ENCODE data around the gene STRADA. TPM values are rescaled to one million over a fixed set of nuclear protein-coding genes. Genes with fewer than 3 reads are reported as not detected.
A peak's percentile ranks its signal among the peaks of the same experiment; 100 is the strongest.

The STRADA gene
- total and polyA plus RNA-seq, 2 donors (not counting 1 experiment from before 2014, with no cell fraction given), result 22.8 TPM

- H3K4me2 ChIP-seq (ENCODE audit: extremely low read depth, insufficient read depth, low read length), result no peak overlapping the region
Measured at GRCh38 chr17:63675231-63675606, 66.4 kb downstream of the STRADA start.

GRCh38 chr17:63672856-63673255 lies 68.7 kb downstream of the STRADA start:
- H3K79me2 ChIP-seq (ENCODE audit: control insufficient read depth, insufficient read depth, low read length), result no peaks in the 10 kb centered on the region
- TF ChIP-seq EZH2 (IDR thresholded peaks at IDR 0.05; ENCODE audit: low read length, missing control alignments) (no peak), CTCF (conservative IDR thresholded peaks at IDR 0.05 in 1 of 2, IDR thresholded peaks at IDR 0.05 in 1 of 2; ENCODE audit: low read depth in 1 of 2, low read length in 2 of 2) (no peak)
- no peak overlapping the region for H3K9ac ChIP-seq (ENCODE audit: insufficient read depth, low read length)
- no peak overlapping the region for H3K27ac ChIP-seq (ENCODE audit: insufficient read depth, low read length)
- no peaks in the 10 kb centered on the region for H3K36me3 ChIP-seq (ENCODE audit: control insufficient read depth, insufficient read depth, low read length)
- H3K27me3 ChIP-seq (ENCODE audit: control insufficient read depth, insufficient read depth, low read length), result no peaks in the 10 kb centered on the region
- no peaks in the 10 kb centered on the region for H3K9me3 ChIP-seq (ENCODE audit: control insufficient read depth, insufficient read depth, low read depth, low read length)
- H3K4me1 ChIP-seq (ENCODE audit: control insufficient read depth, extremely low read depth, insufficient read depth, low read length), result peaks cover 9% of the 10 kb centered on the region
- no peak overlapping the region for H3K4me2 ChIP-seq (ENCODE audit: extremely low read depth, insufficient read depth, low read length)
- H3K4me3 ChIP-seq (replicated peaks in 1 of 4; ENCODE audit: control extremely low read depth in 1 of 4, insufficient read depth in 1 of 4, low read depth in 3 of 4, low read length in 4 of 4), result no peak overlapping the region
- no peaks in the 10 kb centered on the region for H4K20me1 ChIP-seq (ENCODE audit: control insufficient read depth, extremely low read depth, insufficient read depth, low read length)
- DNase-seq (ENCODE audit: low read depth in 2 of 2), result no peak
- H2AFZ ChIP-seq (ENCODE audit: low read length), result no peak overlapping the region

More at GRCh38 chr17:63675231-63675606, 66.4 kb downstream of the STRADA start:
- Histone ChIP-seq H3K4me3 (replicated peaks in 1 of 4; ENCODE audit: control extremely low read depth in 1 of 4, insufficient read depth in 1 of 4, low read depth in 3 of 4, low read length in 4 of 4) (no peak overlapping the region), H3K36me3 (ENCODE audit: control insufficient read depth, insufficient read depth, low read length) (no peaks in the 10 kb centered on the region), H3K27ac (ENCODE audit: insufficient read depth, low read length) (no peak overlapping the region), H3K4me1 (ENCODE audit: control insufficient read depth, extremely low read depth, insufficient read depth, low read length) (peaks cover 9% of the 10 kb centered on the region), H3K27me3 (ENCODE audit: control insufficient read depth, insufficient read depth, low read length) (no peaks in the 10 kb centered on the region), H3K79me2 (ENCODE audit: control insufficient read depth, insufficient read depth, low read length) (no peaks in the 10 kb centered on the region), H2AFZ (ENCODE audit: low read length) (no peak overlapping the region), H3K9me3 (ENCODE audit: control insufficient read depth, insufficient read depth, low read depth, low read length) (no peaks in the 10 kb centered on the region), H4K20me1 (ENCODE audit: control insufficient read depth, extremely low read depth, insufficient read depth, low read length) (no peaks in the 10 kb centered on the region), H3K9ac (ENCODE audit: insufficient read depth, low read length) (no peak overlapping the region)
- TF ChIP-seq CTCF (conservative IDR thresholded peaks at IDR 0.05 in 1 of 2, IDR thresholded peaks at IDR 0.05 in 1 of 2; ENCODE audit: low read depth in 1 of 2, low read length in 2 of 2), result no peak
- TF ChIP-seq EZH2 (IDR thresholded peaks at IDR 0.05; ENCODE audit: low read length, missing control alignments), result no peak
- DNase-seq (ENCODE audit: low read depth in 2 of 2), result peak in 1 of 2 donors; percentile 7

- TF ChIP-seq EZH2 (IDR thresholded peaks at IDR 0.05; ENCODE audit: low read length, missing control alignments) (no peak), CTCF (conservative IDR thresholded peaks at IDR 0.05 in 1 of 2, IDR thresholded peaks at IDR 0.05 in 1 of 2; ENCODE audit: low read depth in 1 of 2, low read length in 2 of 2) (no peak)
Measured at GRCh38 chr17:63665527-63666214, 75.9 kb downstream of the STRADA start.

More at GRCh38 chr17:63665527-63666214, 75.9 kb downstream of the STRADA start:
- Histone ChIP-seq H3K27ac (ENCODE audit: insufficient read depth, low read length) (no peak overlapping the region), H4K20me1 (ENCODE audit: control insufficient read depth, extremely low read depth, insufficient read depth, low read length) (no peaks in the 10 kb centered on the region), H3K4me2 (ENCODE audit: extremely low read depth, insufficient read depth, low read length) (no peak overlapping the region), H3K79me2 (ENCODE audit: control insufficient read depth, insufficient read depth, low read length) (no peaks in the 10 kb centered on the region), H3K27me3 (ENCODE audit: control insufficient read depth, insufficient read depth, low read length) (no peaks in the 10 kb centered on the region), H2AFZ (ENCODE audit: low read length) (no peak overlapping the region), H3K36me3 (ENCODE audit: control insufficient read depth, insufficient read depth, low read length) (no peaks in the 10 kb centered on the region), H3K4me1 (ENCODE audit: control insufficient read depth, extremely low read depth, insufficient read depth, low read length) (no peaks in the 10 kb centered on the region), H3K9me3 (ENCODE audit: control insufficient read depth, insufficient read depth, low read depth, low read length) (no peaks in the 10 kb centered on the region), H3K4me3 (replicated peaks in 1 of 4; ENCODE audit: control extremely low read depth in 1 of 4, insufficient read depth in 1 of 4, low read depth in 3 of 4, low read length in 4 of 4) (no peak overlapping the region), H3K9ac (ENCODE audit: insufficient read depth, low read length) (no peak overlapping the region)
- DNase-seq (ENCODE audit: low read depth in 2 of 2), result no peak

Data from fibroblast of lung (primary cell).